A549 (cell line): ENCODE results near the gene PDE8A.

Experiments used
- CBX8 ChIP-seq: fragments of 200-600 bp; sonication (generic); IDR thresholded peaks from 2 replicates; pipeline ENCODE4 v1.6.1; 2016
- CHD4 ChIP-seq: fragments of 200-600 bp; sonication (generic); IDR thresholded peaks from 2 replicates; pipeline ENCODE4 v1.6.1; 2016; ENCODE audit warnings: antibody characterized with exemption, mild to moderate bottlenecking, borderline replicate concordance
- EP300 ChIP-seq, 2 experiments: fragments of >200 bp; sonication (Bioruptor Twin); formaldehyde crosslinking; IDR thresholded peaks; 2 replicates in 1 of 2; 3 replicates in 1 of 2; pipeline ENCODE4 v1.6.1; 2016 to 2017
- NFE2L2 ChIP-seq: fragments of 150-350 bp; conservative IDR thresholded peaks from 2 replicates; pipeline ENCODE4 v1.6.1; 2014; ENCODE audit warnings: low read length
- POLR2A ChIP-seq: IDR thresholded peaks from 2 replicates; pipeline ENCODE4 v1.6.1; 2012; ENCODE audit warnings: mild to moderate bottlenecking, low read length
- RAD21 ChIP-seq, 2 experiments: fragments of >200 bp in 1 of 2; sonication (Bioruptor Twin) in 1 of 2; formaldehyde crosslinking in 1 of 2; IDR thresholded peaks in 1 of 2; conservative IDR thresholded peaks in 1 of 2; 2 replicates in 1 of 2; 3 replicates in 1 of 2; pipeline ENCODE4 v1.6.1; 2012 to 2018; ENCODE audit warnings: inconsistent platforms in 1 of 2
- RARB ChIP-seq: fragments of 250-450 bp; sonication (Bioruptor Pico); IDR thresholded peaks from 2 replicates; pipeline ENCODE4 v1.8.0; 2021; ENCODE audit warnings: mild to moderate bottlenecking, moderate library complexity
- SMC3 ChIP-seq: fragments of >200 bp; sonication (Bioruptor Twin); formaldehyde crosslinking; IDR thresholded peaks from 3 replicates; pipeline ENCODE4 v1.6.1; 2018; ENCODE audit warnings: inconsistent platforms
- ZC3H11A ChIP-seq: fragments of 450-650 bp; IDR thresholded peaks from 2 replicates; pipeline ENCODE4 v1.6.1; 2014; ENCODE audit warnings: antibody characterized with exemption, mild to moderate bottlenecking
- TF ChIP-seq, protein P1 (sequence below): fragments of >200 bp; sonication (Bioruptor Twin); formaldehyde crosslinking; IDR thresholded peaks from 3 replicates; pipeline ENCODE4 v1.5.1; 2016

DNA sequence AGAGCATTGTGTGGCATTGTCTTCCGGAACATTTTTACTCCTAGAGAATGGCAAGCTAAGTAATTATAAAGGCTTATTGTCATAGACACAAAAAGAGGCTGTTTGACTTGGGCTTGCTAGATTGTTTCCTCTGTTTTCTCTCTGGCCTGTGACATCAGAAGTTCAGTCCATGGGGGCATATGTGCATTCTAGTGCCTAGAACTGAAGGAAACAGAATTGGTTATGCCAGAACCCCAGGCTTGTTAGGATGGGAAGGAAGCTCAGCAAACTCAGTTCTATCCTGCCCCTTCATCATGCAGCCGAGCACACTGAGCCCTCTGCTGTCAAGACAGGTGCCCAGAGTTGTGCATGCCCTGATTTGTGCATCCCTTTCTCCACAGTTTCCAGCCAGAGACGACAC lies 131.3 kb downstream of the PDE8A start:
- TF ChIP-seq EP300 (IDR thresholded peaks at IDR 0.05) (no peak), POLR2A (no peak), ZC3H11A (no peak), SMC3 (no peak), NFE2L2 (no peak), CHD4 (no peak), RAD21 (conservative IDR thresholded peaks at IDR 0.05 in 1 of 2, IDR thresholded peaks at IDR 0.05 in 1 of 2) (no peak), CBX8 (no peak), RARB (CRISPR knock-in tag) (no peak)
- TF ChIP-seq, protein P1, sequence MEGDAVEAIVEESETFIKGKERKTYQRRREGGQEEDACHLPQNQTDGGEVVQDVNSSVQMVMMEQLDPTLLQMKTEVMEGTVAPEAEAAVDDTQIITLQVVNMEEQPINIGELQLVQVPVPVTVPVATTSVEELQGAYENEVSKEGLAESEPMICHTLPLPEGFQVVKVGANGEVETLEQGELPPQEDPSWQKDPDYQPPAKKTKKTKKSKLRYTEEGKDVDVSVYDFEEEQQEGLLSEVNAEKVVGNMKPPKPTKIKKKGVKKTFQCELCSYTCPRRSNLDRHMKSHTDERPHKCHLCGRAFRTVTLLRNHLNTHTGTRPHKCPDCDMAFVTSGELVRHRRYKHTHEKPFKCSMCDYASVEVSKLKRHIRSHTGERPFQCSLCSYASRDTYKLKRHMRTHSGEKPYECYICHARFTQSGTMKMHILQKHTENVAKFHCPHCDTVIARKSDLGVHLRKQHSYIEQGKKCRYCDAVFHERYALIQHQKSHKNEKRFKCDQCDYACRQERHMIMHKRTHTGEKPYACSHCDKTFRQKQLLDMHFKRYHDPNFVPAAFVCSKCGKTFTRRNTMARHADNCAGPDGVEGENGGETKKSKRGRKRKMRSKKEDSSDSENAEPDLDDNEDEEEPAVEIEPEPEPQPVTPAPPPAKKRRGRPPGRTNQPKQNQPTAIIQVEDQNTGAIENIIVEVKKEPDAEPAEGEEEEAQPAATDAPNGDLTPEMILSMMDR = no peak
